ENCODE measurements around the gene LHCGR. TPM values are rescaled to one million over a fixed set of nuclear protein-coding genes. Genes with fewer than 3 reads are reported as not detected.

LHCGR gene
- polyA plus RNA-seq, 1 donor from 2014 or later, result not detected

Small RNAs within 50 kb of the gene (small RNA-seq; reads per million reads assigned to genes)
- gene ELOBP3, result 0 reads per million in 3 experiments

Other genes starting within 250 kb of the LHCGR start
- gene STON1, start 225.6 kb downstream of the LHCGR start, polyA plus RNA-seq, result 2.2 and 2.8 TPM in 2 replicates
- 0.51 TPM in 1 of 2 replicates, not detected in the other for gene GTF2A1L, start 137.9 kb downstream of the LHCGR start, polyA plus RNA-seq

All from neural cell (in vitro differentiated cells).